Raji (cell line): ENCODE results near the gene SAMD8.

Experiments
- POLR2A ChIP-seq: IDR thresholded peaks from 2 replicates; pipeline ENCODE4 v1.6.1; 2011; ENCODE audit warnings: low read depth, low read length, control low read depth; ENCODE audit not compliant: insufficient read depth

The SAMD8 gene

DNA sequence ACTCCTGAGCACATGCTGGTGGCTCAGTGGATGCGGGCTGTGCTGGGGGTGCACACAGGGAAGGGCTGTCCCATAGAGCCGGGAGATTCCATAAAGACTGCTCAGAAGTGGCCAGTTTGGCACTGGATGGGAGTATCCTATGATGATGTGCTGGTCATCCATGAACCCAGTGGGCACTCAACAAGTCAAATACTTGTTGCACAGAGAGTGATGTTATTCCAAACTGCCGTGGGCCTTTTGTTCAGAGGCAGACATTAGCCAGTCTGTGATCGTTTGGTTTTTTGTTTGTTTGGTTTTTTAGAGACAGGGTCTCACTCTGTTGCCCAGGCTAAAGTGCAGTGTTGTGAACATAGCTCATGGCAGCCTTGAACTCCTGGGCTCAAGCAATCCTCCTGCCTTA lies 30.9 kb upstream of the SAMD8 start:
- no peak for TF ChIP-seq POLR2A

DNA sequence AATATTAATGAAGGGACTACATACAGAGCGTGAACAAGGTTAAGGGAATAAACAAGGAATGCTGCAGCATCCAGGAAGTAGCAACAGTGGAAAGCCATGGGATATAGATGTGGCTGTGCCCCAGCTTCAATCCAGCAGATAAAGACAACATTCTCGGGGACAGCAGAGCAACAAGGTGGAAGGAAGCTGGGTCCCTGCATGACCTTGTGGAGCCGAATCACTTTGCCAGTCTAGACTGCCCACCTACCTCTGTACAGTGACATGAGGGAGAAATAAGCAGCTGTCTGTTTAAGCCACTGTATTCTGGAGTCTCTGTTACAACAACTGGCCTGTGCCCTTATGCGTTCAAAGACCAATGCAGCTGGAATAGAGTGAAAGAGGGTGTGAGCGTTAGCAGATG lies 30.1 kb upstream of the SAMD8 start:
- no peak for TF ChIP-seq POLR2A

DNA sequence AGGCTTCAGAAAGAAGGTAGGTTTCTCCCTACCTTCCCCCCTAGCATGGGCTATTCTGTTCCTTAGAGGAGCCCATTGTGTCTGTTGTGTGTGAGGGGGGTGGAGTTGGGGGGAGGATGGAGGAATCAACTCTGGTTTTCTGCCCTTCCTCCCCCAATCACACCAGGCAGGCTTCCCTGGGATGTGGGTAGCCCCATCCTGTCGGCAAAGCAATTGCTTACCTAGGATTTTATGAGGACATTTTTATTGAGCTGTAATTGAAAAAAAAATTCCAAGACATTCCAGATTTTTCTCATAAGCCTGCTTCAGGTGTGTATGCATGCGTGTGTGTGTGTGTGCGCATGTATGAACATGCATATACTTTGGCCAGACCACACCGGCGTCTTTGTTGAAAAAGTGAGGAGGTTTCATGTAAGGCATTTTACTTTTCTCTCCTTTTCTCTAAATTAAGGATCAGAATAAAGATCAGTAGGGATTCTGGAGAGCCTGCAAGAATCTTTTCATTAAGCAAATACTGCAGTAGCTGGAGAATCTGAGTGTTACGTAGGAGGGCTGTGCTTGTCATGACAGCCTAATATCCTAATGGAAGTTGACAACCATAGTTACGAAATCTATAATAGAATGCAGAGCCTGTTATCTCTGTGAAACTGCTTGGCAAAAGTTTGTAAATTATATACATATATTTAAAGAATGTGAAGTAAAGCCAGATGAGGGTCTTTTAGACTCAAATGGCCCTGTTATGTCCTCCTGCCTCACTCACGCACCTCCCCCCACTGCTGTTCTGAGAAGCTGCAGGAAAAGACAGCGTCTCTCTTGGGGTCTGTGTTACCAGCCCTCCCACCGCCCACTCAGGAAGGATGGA lies 27.3 kb upstream of the SAMD8 start:
- no peak for TF ChIP-seq POLR2A

DNA sequence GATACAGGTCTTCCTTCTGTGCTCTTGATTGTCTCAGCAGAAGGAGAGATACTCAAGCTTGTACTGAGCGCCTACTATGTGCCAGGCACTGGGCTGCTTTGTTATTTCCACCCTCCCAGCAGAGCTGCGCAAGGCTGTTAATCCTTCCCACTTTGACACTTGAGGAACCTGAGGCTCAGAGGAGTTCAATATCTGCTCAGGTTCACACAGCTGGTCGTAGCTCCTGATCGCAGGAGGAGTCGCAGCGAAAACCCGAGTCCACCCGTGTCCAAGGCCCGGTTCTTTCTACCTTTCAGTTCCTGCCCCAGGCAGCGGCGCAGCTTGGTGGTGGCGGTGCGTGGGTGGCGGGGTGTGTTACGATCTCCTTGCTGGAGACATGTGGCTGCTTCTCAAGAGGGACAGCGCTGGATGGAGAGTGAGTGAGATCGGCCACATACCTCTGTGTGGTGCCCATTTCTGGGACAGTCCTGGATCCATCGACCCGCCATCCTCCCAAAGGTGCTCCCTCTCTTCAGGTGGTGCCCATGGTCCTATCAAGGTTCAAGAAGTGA lies 26.5 kb upstream of the SAMD8 start:
- TF ChIP-seq POLR2A = no peak

DNA sequence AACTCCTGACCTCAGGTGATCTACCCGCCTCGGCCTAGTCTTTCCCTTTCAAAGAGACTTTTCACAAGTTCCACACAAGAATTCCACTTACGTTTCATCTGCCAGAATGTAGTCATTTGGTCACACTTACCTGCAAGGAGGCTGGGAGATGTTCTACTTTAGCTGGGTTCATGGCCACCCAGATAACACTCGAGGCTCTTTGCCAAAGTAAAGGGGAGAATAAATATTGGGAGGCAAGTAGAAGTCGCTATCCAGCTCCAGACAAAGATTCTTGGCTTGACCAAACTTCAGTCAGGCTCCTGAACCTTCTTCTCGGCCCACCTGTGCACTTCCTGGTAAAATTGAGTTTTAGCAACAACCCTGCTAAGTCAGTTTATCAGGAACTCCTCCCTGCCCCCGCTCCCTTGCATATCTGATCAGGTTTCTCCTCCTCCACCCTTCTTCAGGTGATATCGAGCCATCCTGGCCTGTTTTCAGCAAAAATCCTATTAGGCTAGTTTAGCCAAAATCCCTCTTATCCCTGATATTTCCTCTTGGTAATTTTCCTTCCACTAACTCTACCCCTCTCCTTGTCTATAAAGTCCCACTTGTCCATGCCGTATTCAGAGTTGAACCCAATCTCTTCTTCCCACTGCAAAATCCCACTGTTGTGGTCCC lies 25.1 kb upstream of the SAMD8 start:
- TF ChIP-seq POLR2A = no peak

DNA sequence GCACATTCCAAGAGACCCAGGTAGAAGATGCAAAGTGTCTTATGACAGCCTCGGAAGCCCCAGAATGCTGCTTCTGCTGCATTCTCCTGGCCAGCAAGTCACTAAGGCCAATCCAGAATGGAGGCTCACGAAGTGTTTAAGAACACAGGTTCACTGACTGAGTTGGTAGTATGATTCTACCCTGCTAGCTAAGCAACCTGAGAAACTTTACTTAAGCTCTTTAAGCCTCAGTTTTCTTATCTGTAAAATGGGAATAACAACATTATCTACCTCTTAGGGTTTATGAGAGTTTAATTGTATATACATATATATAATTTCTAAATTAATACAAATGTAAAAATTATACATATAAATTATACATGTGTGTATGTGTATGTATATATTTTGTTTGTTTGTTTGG lies 22.8 kb upstream of the SAMD8 start:
- TF ChIP-seq POLR2A = no peak

DNA sequence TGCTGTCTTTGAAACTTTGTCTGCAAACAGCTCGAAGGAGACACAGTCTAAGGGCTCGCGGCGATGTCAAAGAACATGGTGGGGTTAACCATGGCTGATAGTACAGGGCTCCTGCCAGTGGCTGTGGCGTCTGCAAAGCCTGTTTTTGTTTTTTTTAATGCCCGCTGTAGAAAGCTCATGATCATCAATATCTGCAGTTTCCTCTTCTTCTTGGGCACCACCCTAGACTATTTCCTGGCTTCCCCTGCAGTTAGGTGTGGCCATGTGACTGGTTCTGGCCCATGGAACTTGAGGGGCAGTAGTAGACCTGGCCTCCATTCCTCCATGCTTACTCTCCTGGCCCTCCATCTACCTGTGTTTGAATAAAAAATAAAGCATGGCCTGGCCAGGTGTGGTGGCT lies 21.8 kb upstream of the SAMD8 start:
- no peak for TF ChIP-seq POLR2A

DNA sequence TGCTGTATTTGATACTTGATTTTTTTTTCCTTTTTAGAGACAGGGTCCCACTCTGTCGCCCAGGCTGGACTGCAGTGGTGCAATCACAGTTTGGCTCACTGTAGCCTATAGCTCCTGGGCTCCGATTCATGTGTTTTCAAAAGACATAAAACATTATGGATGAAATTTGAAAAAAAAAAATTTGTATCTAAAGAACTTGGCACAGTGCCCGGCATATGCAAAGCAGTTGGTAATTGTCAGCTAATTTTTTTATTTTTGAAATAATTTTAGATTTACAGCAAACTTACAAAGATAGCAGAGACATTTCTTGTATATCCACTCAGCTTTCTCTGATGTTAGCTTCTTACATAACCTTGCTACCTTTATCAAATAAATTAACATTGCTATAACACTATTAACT lies 20.3 kb upstream of the SAMD8 start:
- TF ChIP-seq POLR2A = no peak

DNA sequence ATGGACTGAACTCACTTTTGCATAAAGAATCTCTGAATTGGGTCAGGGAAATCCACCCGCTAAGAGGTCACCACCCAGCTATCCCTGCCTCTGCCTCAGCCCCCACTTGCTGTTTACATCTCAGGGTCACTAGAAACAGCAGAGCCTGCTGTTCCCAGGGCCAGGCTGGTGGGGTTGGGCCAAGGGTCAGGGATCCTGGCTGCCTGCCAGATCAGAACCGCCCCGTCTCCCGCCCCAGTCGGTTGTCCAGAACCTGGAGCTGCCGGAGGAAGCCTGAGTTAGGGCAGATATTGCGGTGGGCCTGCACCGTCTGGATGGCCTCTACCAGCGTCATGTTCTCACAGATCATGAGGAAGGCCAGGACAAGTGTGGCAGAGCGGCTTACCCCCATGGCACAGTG lies 17.0 kb upstream of the SAMD8 start:
- no peak for TF ChIP-seq POLR2A

DNA sequence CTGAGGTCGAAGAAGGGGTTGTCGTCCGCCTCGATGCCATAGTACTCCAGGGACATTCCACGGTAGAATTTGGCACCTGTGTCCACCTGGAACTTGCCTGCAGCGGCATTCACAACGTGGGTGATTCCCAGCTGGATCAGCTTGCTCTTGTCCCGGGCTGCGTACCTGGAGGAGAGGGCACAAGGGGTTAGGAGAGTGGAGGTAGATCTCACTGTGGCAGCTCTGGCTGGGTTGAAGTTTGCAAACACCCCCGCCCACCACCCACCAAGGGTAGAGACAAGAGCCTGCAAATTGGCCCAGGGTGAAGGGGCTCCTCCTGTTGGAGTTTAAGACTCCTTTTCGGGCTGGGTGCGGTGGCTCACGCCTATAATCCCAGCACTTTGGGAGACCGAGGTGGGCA lies 15.8 kb upstream of the SAMD8 start:
- no peak for TF ChIP-seq POLR2A

DNA sequence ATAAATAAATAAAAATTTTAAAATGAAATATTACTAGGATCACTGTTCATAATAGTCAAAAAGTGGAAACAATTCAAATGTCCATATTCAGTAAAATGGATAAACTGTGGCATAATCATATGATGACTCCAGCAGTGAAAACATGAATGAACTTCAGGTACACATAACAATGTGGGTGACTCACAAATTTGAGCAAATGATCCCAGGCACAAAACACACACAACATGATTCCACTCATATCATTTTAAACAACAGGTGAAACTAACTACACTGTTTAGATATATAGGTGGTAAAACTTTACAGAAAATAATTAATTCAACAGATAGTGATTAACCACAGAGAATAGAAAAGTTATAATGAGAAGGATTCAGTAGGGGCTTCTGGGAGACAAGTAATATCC lies 14.7 kb upstream of the SAMD8 start:
- no peak for TF ChIP-seq POLR2A

DNA sequence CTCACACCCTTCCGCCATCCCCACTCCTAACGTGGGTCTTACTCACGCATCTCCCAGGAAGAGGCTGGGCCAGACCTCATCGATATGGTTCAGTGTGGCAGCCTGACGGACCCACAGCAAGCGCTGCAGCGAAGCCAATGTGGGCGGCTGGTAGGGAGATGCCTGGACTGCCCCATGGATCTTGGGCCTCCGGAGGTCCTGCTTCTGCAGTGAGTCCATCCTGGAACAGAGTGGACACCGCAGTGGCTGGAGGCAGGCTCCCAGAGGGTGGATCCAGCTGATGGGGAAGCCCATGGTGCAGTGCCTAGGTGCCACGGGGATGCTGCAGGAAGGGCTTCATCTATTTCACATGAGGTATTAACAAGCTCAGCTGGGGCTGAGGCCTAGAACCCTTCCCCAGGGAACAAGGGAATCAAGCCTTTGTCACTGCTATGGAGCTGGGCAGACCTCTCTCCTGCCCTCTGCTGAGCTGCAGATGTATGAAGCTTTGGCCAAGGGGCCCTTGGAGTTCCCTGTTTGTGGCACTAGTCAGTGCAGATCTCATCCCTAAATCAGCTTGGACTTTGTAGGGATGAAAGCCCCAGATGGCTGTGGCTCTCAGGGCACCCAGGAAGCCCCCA lies 13.7 kb upstream of the SAMD8 start:
- TF ChIP-seq POLR2A = no peak

DNA sequence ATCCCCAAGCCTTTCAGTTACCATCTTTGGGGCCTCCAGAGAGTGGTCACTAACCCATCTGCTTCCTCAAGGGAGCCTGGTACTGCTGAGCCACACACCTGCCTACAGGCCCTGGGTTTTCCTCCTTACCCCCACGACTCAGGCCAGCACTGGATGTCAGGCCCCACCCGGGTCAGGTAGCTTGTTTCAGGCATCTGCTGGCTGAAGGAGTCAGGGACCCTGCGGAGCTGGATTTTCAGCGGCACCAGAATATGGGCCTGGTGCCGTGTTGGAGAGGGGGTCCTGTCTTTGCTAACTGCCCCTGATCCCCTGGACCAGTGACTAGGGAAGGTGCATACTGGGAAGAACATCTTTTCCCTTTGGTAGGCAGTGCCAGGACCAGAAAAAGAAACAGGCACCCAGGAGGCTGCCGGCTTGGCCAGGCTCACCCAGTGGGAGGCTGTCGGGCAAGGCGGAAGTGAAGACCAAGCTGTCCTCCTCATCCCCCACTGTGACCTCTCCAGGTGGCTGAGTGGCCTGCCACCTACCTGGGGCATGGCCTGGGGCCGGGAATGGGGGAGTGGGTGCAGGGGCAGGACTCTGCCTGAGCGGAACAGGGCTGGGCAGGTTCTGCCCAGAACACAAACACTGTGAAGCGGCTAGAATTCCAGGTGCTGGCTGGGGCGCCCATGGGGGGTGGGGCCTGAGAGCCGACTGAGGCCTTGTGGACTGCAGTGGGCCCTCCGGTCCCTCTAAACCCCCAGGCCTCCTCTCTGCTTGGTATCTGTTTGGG lies 12.4 kb upstream of the SAMD8 start:
- TF ChIP-seq POLR2A = no peak

DNA sequence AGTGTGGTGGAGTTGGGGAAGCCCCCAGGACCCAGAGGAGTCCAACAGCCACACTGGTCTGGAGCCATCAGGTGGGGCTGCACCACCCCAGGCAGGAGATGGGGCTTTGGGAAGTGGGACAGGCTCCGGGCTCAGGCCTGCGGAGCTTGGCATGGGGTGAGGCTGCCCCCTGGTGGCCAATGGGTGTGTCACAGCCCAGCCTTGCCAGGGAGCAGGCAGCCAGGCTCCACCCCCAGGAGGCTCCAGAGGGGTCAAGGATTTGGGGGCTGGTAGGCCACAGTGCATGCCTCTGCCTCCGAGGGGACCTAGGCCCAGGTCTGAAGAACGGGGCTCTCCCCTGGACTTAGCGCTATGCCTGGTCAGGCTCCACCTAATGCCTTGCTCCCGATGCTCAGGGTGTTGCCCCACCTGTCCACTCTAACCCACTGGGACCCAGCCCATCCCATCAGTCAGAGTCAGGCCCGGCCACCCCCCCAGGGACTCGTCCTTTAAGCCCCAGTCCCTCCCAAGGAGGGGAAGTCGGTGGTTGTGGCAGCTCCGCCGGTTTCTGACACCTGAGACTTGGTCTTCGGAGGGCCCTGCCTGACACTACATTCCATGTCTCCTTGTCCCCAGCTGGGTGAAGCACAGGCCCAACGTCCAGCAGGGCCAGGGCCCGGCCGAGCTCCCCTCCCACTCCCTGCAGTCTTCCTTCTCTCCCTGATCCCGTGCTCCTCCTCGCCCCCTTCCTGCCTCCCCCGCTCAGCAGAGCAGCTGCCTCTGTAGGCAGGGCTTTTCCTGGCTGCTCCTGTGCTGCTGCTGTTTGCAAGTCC lies 11.3 kb upstream of the SAMD8 start:
- TF ChIP-seq POLR2A = no peak
